Gastroesophageal sphincter (tissue), 3 donors: ENCODE data around the gene TUBE1.

Experiments
- CTCF ChIP-seq, 4 experiments: fragments of 200-600 bp in 2 of 4; fragments of 450-650 bp in 2 of 4; sonication (generic) in 1 of 4; IDR thresholded peaks; one replicate each; pipeline ENCODE4 v1.5.1; 2017 to 2019; ENCODE audit warnings: antibody characterized with exemption in 4 of 4, mild to moderate bottlenecking in 2 of 4, moderate library complexity in 2 of 4
- EP300 ChIP-seq: sonication (generic); formaldehyde crosslinking; IDR thresholded peaks from one replicate; pipeline ENCODE4 v1.6.1; 2017; ENCODE audit warnings: antibody characterized with exemption, mild to moderate bottlenecking
- POLR2A ChIP-seq, 2 donors: fragments of 450-650 bp; IDR thresholded peaks; one replicate each; pipeline ENCODE4 v1.6.1; 2017; ENCODE audit warnings: antibody characterized with exemption in 2 of 2, mild to moderate bottlenecking in 2 of 2, moderate library complexity in 1 of 2
- POLR2AphosphoS5 ChIP-seq: sonication (generic); formaldehyde crosslinking; IDR thresholded peaks from one replicate; pipeline ENCODE4 v1.6.1; 2017; ENCODE audit warnings: antibody characterized with exemption

DNA sequence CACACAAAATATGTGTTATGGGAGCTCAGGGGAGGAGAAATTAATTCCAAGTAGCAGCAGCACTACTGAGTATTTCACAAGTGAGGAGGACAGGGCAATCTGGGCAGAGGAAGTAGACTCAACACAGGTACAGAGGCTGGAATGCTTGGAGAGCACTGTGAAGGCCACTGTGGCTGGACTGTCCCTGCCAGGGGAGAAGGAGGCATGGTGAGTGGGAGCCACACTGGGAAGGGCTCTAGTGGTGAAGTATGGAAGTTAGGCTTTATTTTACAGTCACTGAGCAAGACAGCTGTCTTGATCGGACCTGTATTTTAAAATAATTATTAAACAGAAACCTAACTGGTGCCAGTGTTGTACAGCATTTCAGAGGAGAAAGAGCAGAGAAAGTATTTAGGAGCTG is 28.9 kb upstream of the TUBE1 start:
- no peak for TF ChIP-seq CTCF (IDR thresholded peaks at IDR 0.05)
- TF ChIP-seq POLR2A (IDR thresholded peaks at IDR 0.05) = no peak
- no peak for TF ChIP-seq POLR2AphosphoS5
- no peak for TF ChIP-seq EP300
